Suprapubic skin (tissue), 4 donors: Measurements from ENCODE around the gene RERE. TPM values are rescaled to one million over a fixed set of nuclear protein-coding genes. Genes with fewer than 3 reads are reported as not detected.
A peak's percentile ranks its signal among the peaks of the same experiment; 100 is the strongest.

Experiments used
- DNase-seq, 2 donors: peaks; one replicate each; pipeline ENCODE4 v3.0.0-alpha.2; 2019; ENCODE audit warnings: low spot score in 2 of 2
- H3K27ac ChIP-seq: fragments of 200-600 bp; sonication (generic); one replicate; pipeline ENCODE4 v1.5.1; 2019
- H3K27me3 ChIP-seq: fragments of 200-600 bp; sonication (generic); one replicate; pipeline ENCODE4 v1.5.1; 2019
- H3K36me3 ChIP-seq: fragments of 200-600 bp; sonication (generic); one replicate; pipeline ENCODE4 v1.5.1; 2019
- H3K4me1 ChIP-seq: fragments of 200-600 bp; sonication (generic); one replicate; pipeline ENCODE4 v1.5.1; 2019
- H3K4me3 ChIP-seq: fragments of 200-600 bp; sonication (generic); one replicate; pipeline ENCODE4 v1.5.1; 2019; ENCODE audit warnings: mild to moderate bottlenecking
- H3K9me3 ChIP-seq: fragments of 200-600 bp; sonication (generic); one replicate; pipeline ENCODE4 v1.5.1; 2019
- EP300 ChIP-seq: sonication (generic); formaldehyde crosslinking; IDR thresholded peaks from one replicate; pipeline ENCODE4 v1.6.1; 2017; ENCODE audit warnings: antibody characterized with exemption
- POLR2A ChIP-seq, 2 donors: fragments of 450-650 bp; IDR thresholded peaks; one replicate each; pipeline ENCODE4 v1.6.1; 2017; ENCODE audit warnings: antibody characterized with exemption in 2 of 2, mild to moderate bottlenecking in 2 of 2, moderate library complexity in 2 of 2
- POLR2AphosphoS5 ChIP-seq, 3 donors: sonication (generic); formaldehyde crosslinking; IDR thresholded peaks; one replicate each; pipeline ENCODE4 v1.6.1; 2017; ENCODE audit warnings: antibody characterized with exemption in 3 of 3
- WGBS: methylation state at CpG from one replicate; pipeline ENCODE4 v1.1.5; 2018; 5-methylcytosine and 5-hydroxymethylcytosine counted together
- total RNA-seq, 4 donors: library from RNA; depleted of rRNA; stranded (reverse); fragments of >200 nt; gene quantifications; one replicate each; pipeline ENCODE4 v1.1.0, GENCODE V29; 2016
- TF ChIP-seq, protein P1 (sequence below), 2 donors: fragments of 200-600 bp in 1 of 2; fragments of 450-650 bp in 1 of 2; sonication (generic) in 1 of 2; IDR thresholded peaks; one replicate each; pipeline ENCODE4 v1.5.1; 2016 to 2019; ENCODE audit warnings: antibody characterized with exemption in 2 of 2, mild to moderate bottlenecking in 1 of 2, moderate library complexity in 1 of 2

RERE gene
- total RNA-seq, 4 donors from 2014 or later: 43.4 to 113 (median 83.3) TPM

GRCh38 chr1:8702850-8703810 is 114.3 kb downstream of the RERE start:
- Histone ChIP-seq H3K36me3 (no peaks in the 10 kb centered on the region), H3K4me3 (peak overlapping the region; percentile 78), H3K9me3 (no peaks in the 10 kb centered on the region), H3K27me3 (no peaks in the 10 kb centered on the region), H3K4me1 (peaks cover 45% of the 10 kb centered on the region), H3K27ac (peak overlapping the region; percentile 86)
- DNase-seq: peak; percentile 88 to 90
- 2% methylated on average over 34 of the region's 88 CpGs for WGBS
- TF ChIP-seq POLR2A (IDR thresholded peaks at IDR 0.05) (peak in 1 of 2 donors; percentile 68), EP300 (no peak), POLR2AphosphoS5 (IDR thresholded peaks at IDR 0.05) (no peak)
- TF ChIP-seq, protein P1, sequence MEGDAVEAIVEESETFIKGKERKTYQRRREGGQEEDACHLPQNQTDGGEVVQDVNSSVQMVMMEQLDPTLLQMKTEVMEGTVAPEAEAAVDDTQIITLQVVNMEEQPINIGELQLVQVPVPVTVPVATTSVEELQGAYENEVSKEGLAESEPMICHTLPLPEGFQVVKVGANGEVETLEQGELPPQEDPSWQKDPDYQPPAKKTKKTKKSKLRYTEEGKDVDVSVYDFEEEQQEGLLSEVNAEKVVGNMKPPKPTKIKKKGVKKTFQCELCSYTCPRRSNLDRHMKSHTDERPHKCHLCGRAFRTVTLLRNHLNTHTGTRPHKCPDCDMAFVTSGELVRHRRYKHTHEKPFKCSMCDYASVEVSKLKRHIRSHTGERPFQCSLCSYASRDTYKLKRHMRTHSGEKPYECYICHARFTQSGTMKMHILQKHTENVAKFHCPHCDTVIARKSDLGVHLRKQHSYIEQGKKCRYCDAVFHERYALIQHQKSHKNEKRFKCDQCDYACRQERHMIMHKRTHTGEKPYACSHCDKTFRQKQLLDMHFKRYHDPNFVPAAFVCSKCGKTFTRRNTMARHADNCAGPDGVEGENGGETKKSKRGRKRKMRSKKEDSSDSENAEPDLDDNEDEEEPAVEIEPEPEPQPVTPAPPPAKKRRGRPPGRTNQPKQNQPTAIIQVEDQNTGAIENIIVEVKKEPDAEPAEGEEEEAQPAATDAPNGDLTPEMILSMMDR (IDR thresholded peaks at IDR 0.05): peak in 1 of 2 donors; percentile 12

GRCh38 chr1:8702472-8702849 is 115.0 kb downstream of the RERE start:
- H3K36me3 ChIP-seq: no peaks in the 10 kb centered on the region
- no peaks in the 10 kb centered on the region for H3K27me3 ChIP-seq
- WGBS: 17% methylated on average over 7 of the region's 7 CpGs
- H3K9me3 ChIP-seq: no peaks in the 10 kb centered on the region
- peak overlapping the region; percentile 78 for H3K4me3 ChIP-seq
- TF ChIP-seq, protein P1 (IDR thresholded peaks at IDR 0.05): no peak
- no peak for TF ChIP-seq POLR2A (IDR thresholded peaks at IDR 0.05)
- TF ChIP-seq EP300: no peak
- no peak for TF ChIP-seq POLR2AphosphoS5 (IDR thresholded peaks at IDR 0.05)
- H3K4me1 ChIP-seq: peaks cover 47% of the 10 kb centered on the region
- no peak for DNase-seq
- peak overlapping the region; percentile 86 for H3K27ac ChIP-seq

- Histone ChIP-seq H3K4me1 (peaks cover 41% of the 10 kb centered on the region), H3K27me3 (no peaks in the 10 kb centered on the region), H3K4me3 (peak overlapping the region; percentile 78), H3K27ac (peak overlapping the region; percentile 86), H3K36me3 (no peaks in the 10 kb centered on the region), H3K9me3 (no peaks in the 10 kb centered on the region)
- 15% methylated on average over 7 of the region's 7 CpGs for WGBS
- TF ChIP-seq POLR2AphosphoS5 (IDR thresholded peaks at IDR 0.05) (no peak), POLR2A (IDR thresholded peaks at IDR 0.05) (no peak), EP300 (no peak)
- TF ChIP-seq, protein P1 (IDR thresholded peaks at IDR 0.05): no peak
- DNase-seq: no peak
Observed at GRCh38 chr1:8701794-8702471, 115.5 kb downstream of the RERE start.

DNA sequence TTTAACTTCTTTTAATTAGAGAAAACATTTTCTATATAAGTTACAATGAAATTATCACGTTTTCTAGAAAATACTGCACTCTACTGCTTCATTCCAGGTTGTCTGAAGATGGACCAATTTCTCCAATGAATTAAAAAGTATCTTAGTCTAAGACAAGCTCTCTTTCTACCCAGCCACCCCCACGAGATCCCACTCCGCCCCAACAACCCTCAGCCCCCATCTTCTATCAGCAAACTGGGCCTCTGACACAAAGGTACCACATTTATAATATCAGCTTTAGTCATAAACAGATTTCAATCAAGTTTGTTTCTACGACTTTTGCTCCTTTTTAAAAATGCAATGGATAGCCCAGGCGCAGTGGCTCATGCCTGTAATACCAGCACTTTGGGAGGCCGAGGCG is 117.8 kb downstream of the RERE start:
- H3K36me3 ChIP-seq: no peaks in the 10 kb centered on the region
- H3K27me3 ChIP-seq: no peaks in the 10 kb centered on the region
- peaks cover 35% of the 10 kb centered on the region for H3K4me1 ChIP-seq
- TF ChIP-seq, protein P1 (IDR thresholded peaks at IDR 0.05): no peak
- TF ChIP-seq EP300: no peak
- no peak for TF ChIP-seq POLR2AphosphoS5 (IDR thresholded peaks at IDR 0.05)
- no peak for TF ChIP-seq POLR2A (IDR thresholded peaks at IDR 0.05)
- DNase-seq: no peak
- 97% methylated on average over 7 of the region's 7 CpGs for WGBS
- no peak overlapping the region for H3K4me3 ChIP-seq
- H3K27ac ChIP-seq: no peak overlapping the region
- H3K9me3 ChIP-seq: no peaks in the 10 kb centered on the region

GRCh38 chr1:8698937-8699447 is 118.4 kb downstream of the RERE start:
- no peak for TF ChIP-seq EP300
- TF ChIP-seq, protein P1 (IDR thresholded peaks at IDR 0.05): no peak
- Histone ChIP-seq H3K36me3 (no peaks in the 10 kb centered on the region), H3K27ac (no peak overlapping the region), H3K9me3 (no peaks in the 10 kb centered on the region), H3K4me1 (peaks cover 29% of the 10 kb centered on the region), H3K4me3 (no peak overlapping the region), H3K27me3 (no peaks in the 10 kb centered on the region)
- 87% methylated on average over 3 of the region's 3 CpGs for WGBS
- no peak for DNase-seq
